ENCODE measurements around the gene SLC9C1. TPM values are rescaled to one million over a fixed set of nuclear protein-coding genes. Genes with fewer than 3 reads are reported as not detected.

Gene SLC9C1
- total RNA-seq, 3 donors from 2014 or later, result 0.34 to 0.96 (median 0.51) TPM

GRCh38 chr3:112132975-112133448 lies 161.0 kb downstream of the SLC9C1 start, which contains the start of gene GCSAM:
GCSAM (minus strand) TSS chr3:112133248; CDS start chr3:112133120, 128 bp downstream.
- Histone ChIP-seq H3K4me1 (ENCODE audit: low read depth) (peaks cover 8% of the 10 kb centered on the region), H3K9me3 (no peaks in the 10 kb centered on the region), H3K4me3 (no peak within 1 kb of the TSS), H3K36me3 (ENCODE audit: low read depth) (no peaks in the 10 kb centered on the region)
- no peak for TF ChIP-seq CTCF (IDR thresholded peaks at IDR 0.05)
- ATAC-seq, result peak; percentile 78
- DNase-seq, result peak in 2 of 3 donors; percentile 56 to 61
- intact Hi-C loops (cut with DNase I, micrococcal nuclease), result no loop called here

GRCh38 chr3:112132554-112132953 lies 161.5 kb downstream of the SLC9C1 start:
- Histone ChIP-seq H3K4me1 (ENCODE audit: low read depth) (peaks cover 8% of the 10 kb centered on the region), H3K4me3 (no peak overlapping the region), H3K36me3 (ENCODE audit: low read depth) (no peaks in the 10 kb centered on the region), H3K9me3 (no peaks in the 10 kb centered on the region)
- ATAC-seq (no peak), DNase-seq (no peak)
- intact Hi-C loops (cut with DNase I, micrococcal nuclease), result no loop called here
- TF ChIP-seq CTCF (IDR thresholded peaks at IDR 0.05), result no peak

GRCh38 chr3:112132088-112132487 lies 161.9 kb downstream of the SLC9C1 start:
- ATAC-seq, result no peak
- no peaks in the 10 kb centered on the region for H3K36me3 ChIP-seq (ENCODE audit: low read depth)
- intact Hi-C loops (cut with DNase I, micrococcal nuclease), result no loop called here
- DNase-seq, result no peak
- no peak overlapping the region for H3K4me3 ChIP-seq
- H3K9me3 ChIP-seq, result no peaks in the 10 kb centered on the region
- H3K4me1 ChIP-seq (ENCODE audit: low read depth), result peaks cover 8% of the 10 kb centered on the region
- TF ChIP-seq CTCF (IDR thresholded peaks at IDR 0.05), result no peak

GRCh38 chr3:112131111-112131510 lies 162.9 kb downstream of the SLC9C1 start:
- no peak for TF ChIP-seq CTCF (IDR thresholded peaks at IDR 0.05)
- no peak for ATAC-seq
- Histone ChIP-seq H3K4me3 (no peak overlapping the region), H3K9me3 (no peaks in the 10 kb centered on the region), H3K36me3 (ENCODE audit: low read depth) (no peaks in the 10 kb centered on the region), H3K4me1 (ENCODE audit: low read depth) (peaks cover 8% of the 10 kb centered on the region)
- no peak for DNase-seq
- intact Hi-C loops (cut with DNase I, micrococcal nuclease), result no loop called here

GRCh38 chr3:112130638-112130993 lies 163.4 kb downstream of the SLC9C1 start:
- no peak for ATAC-seq
- TF ChIP-seq CTCF (IDR thresholded peaks at IDR 0.05), result no peak
- H3K36me3 ChIP-seq (ENCODE audit: low read depth), result no peaks in the 10 kb centered on the region
- H3K4me1 ChIP-seq (ENCODE audit: low read depth), result peaks cover 8% of the 10 kb centered on the region
- no peak overlapping the region for H3K4me3 ChIP-seq
- no peak for DNase-seq
- intact Hi-C loops (cut with DNase I, micrococcal nuclease), result no loop called here
- H3K9me3 ChIP-seq, result no peaks in the 10 kb centered on the region

All from mucosa of descending colon (tissue), 3 donors.